Posterior vena cava (tissue), 2 donors: ENCODE data around the gene GTSE1. TPM values are rescaled to one million over a fixed set of nuclear protein-coding genes. Genes with fewer than 3 reads are reported as not detected.
A peak's percentile ranks its signal among the peaks of the same experiment; 100 is the strongest.

Experiments
- DNase-seq: peaks from one replicate; pipeline ENCODE4 v3.0.0-alpha.2; 2020; ENCODE audit warnings: low spot score
- intact Hi-C, 2 donors: fragments of 100-400 bp; cut with DNase I; formaldehyde crosslinking; loops; one replicate each; pipeline versions ENCODE4 v1.14.1 to v1.14.2; 2022 to 2023
- total RNA-seq, 2 donors: library from RNA; stranded (reverse); fragmentation: NEBNext Ultra II Directional; extraction: Animal tissue kit (Norgen Biotek cat#: 25700); gene quantifications; one replicate each; pipeline ENCODE4 v1.2.1, GENCODE V29; 2021
- donor health status: DM: yes; HTN: yes; CAD: no.
- donor health status: DM: yes; HTN: yes; CAD: no.

The GTSE1 gene
- total RNA-seq, 2 donors from 2014 or later, result 0.19 to 0.48 TPM

DNA sequence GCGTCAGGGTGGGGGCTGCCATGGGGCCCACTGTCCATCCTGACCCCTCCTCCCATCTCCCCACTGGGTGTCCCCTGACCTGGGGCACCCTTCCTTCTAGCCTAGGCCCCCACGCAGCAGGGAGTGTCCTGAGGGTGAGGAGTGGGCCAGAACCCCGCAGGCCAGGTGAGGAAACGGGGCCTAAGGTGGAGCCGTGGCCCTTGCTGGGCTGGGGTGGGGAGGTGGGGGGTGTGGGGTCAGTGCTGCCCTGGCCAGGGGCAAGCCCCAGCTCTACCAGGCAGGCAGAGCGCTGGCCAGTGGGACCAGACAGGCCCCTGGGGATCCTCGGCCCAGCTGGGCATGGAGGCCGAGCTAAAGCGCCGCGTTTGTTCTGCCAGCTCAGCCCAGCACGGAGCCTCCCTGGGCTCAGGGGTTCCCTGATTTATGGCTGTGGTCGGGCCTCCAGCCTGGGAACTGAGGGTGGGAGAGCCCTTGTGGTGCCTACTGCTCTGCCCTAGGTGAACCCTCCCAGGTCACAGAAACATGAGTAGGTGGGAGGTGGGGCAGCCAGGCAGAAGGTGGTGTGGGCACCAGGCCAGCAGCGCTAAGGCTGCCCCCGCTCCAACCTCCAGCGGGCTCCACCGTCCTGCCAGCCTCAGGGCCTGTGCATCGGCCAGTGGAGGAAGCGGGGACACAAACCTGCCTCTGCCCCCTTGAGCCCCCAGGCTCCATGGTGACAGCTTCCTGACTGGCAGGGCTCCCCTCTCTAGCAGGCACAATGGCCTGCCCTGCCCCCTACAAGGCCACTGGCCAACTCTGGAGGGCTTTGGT, 61.2 kb downstream of the GTSE1 start:
- no peak for DNase-seq
- intact Hi-C loops, result loop anchor here in 1 of 2 donors (5.0 kb wide), 1 partner anchor 184 kb away; no protein-coding TSS in a partner anchor

DNA sequence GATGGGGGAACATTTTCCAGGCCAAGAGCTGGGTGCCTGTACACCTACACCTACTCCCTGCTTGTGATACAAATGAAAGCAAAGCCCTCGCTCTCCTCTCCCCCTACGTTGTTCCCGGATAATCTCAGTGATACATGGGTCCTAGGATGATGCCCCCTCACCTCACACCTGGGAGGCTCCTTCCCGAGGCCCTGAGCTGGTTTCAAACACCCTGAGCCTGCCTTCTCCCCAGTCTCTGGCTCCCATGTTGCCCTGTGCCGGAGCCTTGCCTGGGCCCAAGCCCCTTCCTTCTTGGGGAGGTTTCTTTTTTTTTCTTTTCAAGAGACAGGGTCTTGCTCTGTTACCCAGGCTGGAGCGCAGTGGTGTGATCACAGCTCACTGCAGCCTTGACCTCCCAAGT, 62.1 kb downstream of the GTSE1 start:
- no peak for DNase-seq
- intact Hi-C loops, result loop anchor here in 1 of 2 donors (5.0 kb wide), 1 partner anchor 184 kb away; no protein-coding TSS in a partner anchor

GRCh38 chr22:46359362-46359761, 62.7 kb downstream of the GTSE1 start:
- intact Hi-C loops, result loop anchor here in 1 of 2 donors (5.0 kb wide), 1 partner anchor 183 kb away; no protein-coding TSS in a partner anchor
- no peak for DNase-seq

- DNase-seq, result no peak
- intact Hi-C loops, result no loop called here
Observed at GRCh38 chr22:46360097-46360496, 63.4 kb downstream of the GTSE1 start.

DNA sequence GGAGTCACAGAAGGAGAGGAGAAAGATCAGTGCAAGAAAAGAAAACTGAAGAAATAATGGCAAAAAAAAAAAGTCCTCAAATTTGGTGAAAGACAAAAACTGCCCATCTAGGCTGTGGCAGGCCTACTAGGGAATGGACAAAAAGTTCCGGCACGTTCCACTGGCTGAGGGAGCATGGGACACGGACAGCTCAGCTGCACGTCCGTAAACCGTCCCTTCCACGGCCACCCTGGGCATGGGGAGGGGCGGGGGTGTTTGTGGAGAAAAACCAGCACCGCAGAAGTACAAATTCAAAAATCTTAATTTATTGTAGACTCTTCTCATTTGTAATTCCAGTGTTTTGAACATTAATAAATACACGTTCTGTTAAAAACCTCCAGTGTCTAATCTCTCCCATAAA, 64.2 kb downstream of the GTSE1 start:
- no peak for DNase-seq
- intact Hi-C loops, result no loop called here

- intact Hi-C loops, result loop anchor here in 1 of 2 donors (2.0 kb wide), 1 partner anchor 771 kb away; no protein-coding TSS in a partner anchor
- DNase-seq, result no peak
Observed at GRCh38 chr22:46361826-46362202, 65.1 kb downstream of the GTSE1 start.

DNA sequence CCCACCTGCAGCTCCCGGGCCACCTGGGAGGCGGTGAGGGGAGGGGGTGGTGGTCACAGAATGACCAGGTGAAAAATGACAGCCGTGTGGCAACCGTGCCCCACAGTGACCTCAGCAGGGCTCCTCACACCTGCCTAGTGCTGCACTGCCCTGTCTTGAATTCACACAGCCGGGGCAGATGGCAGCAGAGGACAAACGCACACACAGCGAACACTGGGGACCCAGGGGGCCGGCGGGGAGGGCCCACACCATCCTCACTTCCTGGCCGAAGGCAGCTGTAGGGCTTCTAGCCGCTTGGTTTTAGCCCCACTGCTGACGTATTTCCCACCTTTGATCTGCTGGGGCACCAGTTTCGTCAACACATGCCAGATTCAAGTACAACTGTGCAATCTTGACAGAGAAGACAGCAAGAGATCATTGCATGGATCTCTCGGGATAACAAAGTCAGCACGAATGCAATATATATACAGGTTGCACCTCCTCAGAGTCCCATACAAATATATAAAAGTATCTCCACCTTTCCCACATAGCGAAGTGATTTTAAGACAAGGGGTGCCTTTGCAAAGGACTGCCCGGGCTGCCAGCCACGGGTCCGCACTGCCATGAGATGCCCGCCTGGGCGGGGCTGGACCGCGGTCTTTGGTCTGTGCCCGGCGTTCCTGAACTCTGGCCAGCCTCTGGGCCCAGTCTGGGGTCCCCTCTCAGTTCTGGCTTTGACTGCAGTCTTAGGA, 65.7 kb downstream of the GTSE1 start:
- intact Hi-C loops, result loop anchor here in 1 of 2 donors (2.0 kb wide), 1 partner anchor 772 kb away; no protein-coding TSS in a partner anchor
- peak; percentile 80 for DNase-seq

- intact Hi-C loops, result loop anchor here in 1 of 2 donors (2.0 kb wide), 1 partner anchor 772 kb away; no protein-coding TSS in a partner anchor
- DNase-seq, result no peak
Observed at GRCh38 chr22:46362934-46363515, 66.4 kb downstream of the GTSE1 start.

- DNase-seq, result no peak
- intact Hi-C loops, result loop anchor here in 1 of 2 donors (2.0 kb wide), 1 partner anchor 773 kb away; no protein-coding TSS in a partner anchor
Observed at GRCh38 chr22:46363611-46364321, 67.1 kb downstream of the GTSE1 start.

GRCh38 chr22:46364341-46365165, 67.9 kb downstream of the GTSE1 start:
- DNase-seq, result no peak
- intact Hi-C loops, result loop anchor here in 1 of 2 donors (5.0 kb wide), 1 partner anchor 178 kb away; no protein-coding TSS in a partner anchor

- intact Hi-C loops, result loop anchor here in 1 of 2 donors (5.0 kb wide), 1 partner anchor 177 kb away; no protein-coding TSS in a partner anchor
- no peak for DNase-seq
Observed at GRCh38 chr22:46365166-46365624, 68.5 kb downstream of the GTSE1 start.

- DNase-seq, result no peak
- intact Hi-C loops, result loop anchor here in 1 of 2 donors (5.0 kb wide), 1 partner anchor 176 kb away; no protein-coding TSS in a partner anchor
Observed at GRCh38 chr22:46366327-46366731, 69.7 kb downstream of the GTSE1 start.

GRCh38 chr22:46366801-46367706, 70.4 kb downstream of the GTSE1 start:
- intact Hi-C loops, result loop anchor here in 1 of 2 donors (5.0 kb wide), 1 partner anchor 175 kb away; no protein-coding TSS in a partner anchor
- no peak for DNase-seq

DNA sequence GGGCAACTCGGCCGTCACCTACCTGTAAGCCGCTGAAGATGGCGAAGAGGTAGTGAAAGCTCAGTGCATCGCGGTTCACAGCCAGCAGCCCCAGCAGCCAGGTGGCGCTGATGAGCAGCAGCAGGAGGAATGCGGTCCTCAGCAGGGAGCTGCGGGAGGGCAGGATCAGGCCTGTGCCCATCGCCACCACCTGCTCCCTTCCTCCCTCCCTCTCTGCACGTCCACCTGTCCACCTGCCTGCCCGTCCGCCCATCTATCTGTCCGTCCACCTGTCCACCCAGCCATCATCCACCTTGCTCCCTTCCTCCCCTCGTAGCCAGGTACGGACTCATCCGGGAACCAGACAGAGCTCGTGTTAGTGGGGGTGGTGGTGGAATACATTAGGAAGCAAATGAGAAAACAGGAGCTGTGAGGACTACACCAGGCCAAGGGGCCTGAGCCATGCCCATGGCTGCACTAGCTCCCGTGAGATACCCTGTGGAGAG, 71.1 kb downstream of the GTSE1 start:
- intact Hi-C loops, result loop anchor here in 1 of 2 donors (5.0 kb wide), 1 partner anchor 175 kb away; no protein-coding TSS in a partner anchor
- DNase-seq, result no peak

DNA sequence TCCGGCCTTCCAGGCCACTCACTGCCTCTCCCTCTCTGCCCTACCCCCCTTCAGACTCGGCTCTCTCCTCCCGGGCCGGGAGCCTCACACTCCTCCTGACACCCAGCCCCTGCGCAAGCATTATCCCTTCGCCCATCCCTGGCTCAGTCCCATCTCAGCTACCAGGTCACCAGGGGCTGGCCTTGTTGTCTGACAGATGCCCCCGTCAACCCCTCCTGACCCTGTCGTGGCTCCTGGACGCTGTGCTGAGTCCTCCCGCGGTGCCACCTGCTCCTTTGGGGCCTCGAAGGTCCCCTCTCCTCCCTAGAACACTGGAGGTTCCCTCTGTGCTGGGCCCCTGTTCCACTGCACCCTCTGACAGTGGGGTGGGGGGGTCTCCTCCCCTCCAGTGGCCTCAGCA, 71.8 kb downstream of the GTSE1 start:
- DNase-seq, result no peak
- intact Hi-C loops, result loop anchor here in 1 of 2 donors (5.0 kb wide), 1 partner anchor 174 kb away; no protein-coding TSS in a partner anchor
